HepG2 (cell line): Measurements from ENCODE around the gene CCDC117. TPM values are rescaled to one million over a fixed set of nuclear protein-coding genes. Genes with fewer than 3 reads are reported as not detected.

ENCODE experiments used
- ERF ChIP-seq: IDR thresholded peaks from 2 replicates; pipeline ENCODE4 v1.6.1; 2018; ENCODE audit warnings: missing biosample characterization, missing genetic modification reagents
- KLF9 ChIP-seq: IDR thresholded peaks from 2 replicates; pipeline ENCODE4 v1.6.1; 2016; ENCODE audit warnings: low read depth
- LCORL ChIP-seq, 2 experiments: fragments of 450-650 bp in 1 of 2; sonication (generic) in 1 of 2; formaldehyde crosslinking in 1 of 2; IDR thresholded peaks; 2 replicates each; pipeline versions ENCODE4 v1.5.0 to v1.6.1; 2017 to 2020; ENCODE audit warnings: antibody characterized with exemption in 1 of 2, missing genetic modification reagents in 1 of 2
- POLR2A ChIP-seq, 2 experiments: IDR thresholded peaks; 2 replicates each; pipeline ENCODE4 v1.6.1; 2011; ENCODE audit warnings: low read depth in 2 of 2, low read length in 2 of 2, mild to moderate bottlenecking in 1 of 2, moderate library complexity in 1 of 2; ENCODE audit not compliant: insufficient read depth in 1 of 2
- RCOR2 ChIP-seq: IDR thresholded peaks from 2 replicates; pipeline ENCODE4 v1.6.1; 2016; ENCODE audit warnings: missing biosample characterization, missing genetic modification reagents
- SIN3B ChIP-seq: fragments of 150-350 bp; IDR thresholded peaks from 2 replicates; pipeline ENCODE4 v1.6.1; 2014; ENCODE audit warnings: low read length
- TGIF2 ChIP-seq: IDR thresholded peaks from 2 replicates; pipeline ENCODE4 v1.6.1; 2016; ENCODE audit warnings: control low read depth, missing compliant biosample characterization
- ZKSCAN8 ChIP-seq: IDR thresholded peaks from 2 replicates; pipeline ENCODE4 v1.6.1; 2016; ENCODE audit warnings: borderline replicate concordance, missing genetic modification reagents, missing compliant biosample characterization
- ZNF230 ChIP-seq: sonication (generic); formaldehyde crosslinking; IDR thresholded peaks from 2 replicates; pipeline ENCODE4 v1.4.0; 2020; ENCODE audit warnings: mild to moderate bottlenecking, missing genetic modification reagents
- ZNF317 ChIP-seq: sonication (generic); formaldehyde crosslinking; IDR thresholded peaks from 2 replicates; pipeline ENCODE4 v1.5.0; 2020; ENCODE audit warnings: mild to moderate bottlenecking, missing genetic modification reagents
- ZNF383 ChIP-seq: sonication (generic); formaldehyde crosslinking; IDR thresholded peaks from 2 replicates; pipeline ENCODE4 v1.4.0; 2020; ENCODE audit warnings: missing genetic modification reagents, mild to moderate bottlenecking, borderline replicate concordance
- ZNF768 ChIP-seq: sonication (generic); formaldehyde crosslinking; IDR thresholded peaks from 2 replicates; pipeline ENCODE4 v1.4.0; 2020; ENCODE audit warnings: missing genetic modification reagents
- polyA plus RNA-seq, 8 experiments: library from polyadenylated mRNA; depleted of rRNA in 3 of 8; stranded (reverse) in 7 of 8; unstranded in 1 of 8; fragments of >200 nt; fragmentation: Illumina TruSeq in 4 of 8; extraction: Trizol in 4 of 8; gene quantifications; 2 replicates each; pipeline versions ENCODE4 v1.2.1 to v1.2.3, GENCODE V29; 2011 to 2016; ENCODE audit warnings: low read depth in 4 of 8, missing spikeins in 1 of 8, mixed read lengths in 1 of 8; ENCODE audit not compliant: insufficient read depth in 1 of 8
- total RNA-seq, 5 experiments: library from RNA; depleted of rRNA; stranded (reverse); fragments of >200 nt; fragmentation: Illumina TruSeq; extraction: Trizol; gene quantifications; 2 replicates each; pipeline ENCODE4 v1.2.3, GENCODE V29; 2016; ENCODE audit warnings: low read depth in 1 of 5
- TF ChIP-seq, protein P1 (sequence below): sonication (generic); formaldehyde crosslinking; IDR thresholded peaks from 2 replicates; pipeline ENCODE4 v1.4.0; 2020; ENCODE audit warnings: low read depth, mild to moderate bottlenecking, missing genetic modification reagents
- TF ChIP-seq, protein P2 (sequence below): sonication (generic); formaldehyde crosslinking; IDR thresholded peaks from 2 replicates; pipeline ENCODE4 v1.4.0; 2020; ENCODE audit warnings: missing genetic modification reagents, borderline replicate concordance
- TF ChIP-seq, protein P3 (sequence below): sonication (generic); formaldehyde crosslinking; IDR thresholded peaks from 2 replicates; pipeline ENCODE4 v1.4.0; 2020; ENCODE audit warnings: missing genetic modification reagents
- TF ChIP-seq, protein P4 (sequence below): sonication (generic); formaldehyde crosslinking; IDR thresholded peaks from 2 replicates; pipeline ENCODE4 v1.4.0; 2020; ENCODE audit warnings: mild to moderate bottlenecking, missing genetic modification reagents
- TF ChIP-seq, protein P5 (sequence below): sonication (generic); formaldehyde crosslinking; IDR thresholded peaks from 2 replicates; pipeline ENCODE4 v1.5.1; 2020; ENCODE audit warnings: missing genetic modification reagents, mild to moderate bottlenecking, borderline replicate concordance

The CCDC117 gene
- total and polyA plus RNA-seq, 2 of the 13 experiments (the other 11 are each of a cell fraction or from before 2014, with no cell fraction given), result 12.6 to 34.2 TPM

DNA sequence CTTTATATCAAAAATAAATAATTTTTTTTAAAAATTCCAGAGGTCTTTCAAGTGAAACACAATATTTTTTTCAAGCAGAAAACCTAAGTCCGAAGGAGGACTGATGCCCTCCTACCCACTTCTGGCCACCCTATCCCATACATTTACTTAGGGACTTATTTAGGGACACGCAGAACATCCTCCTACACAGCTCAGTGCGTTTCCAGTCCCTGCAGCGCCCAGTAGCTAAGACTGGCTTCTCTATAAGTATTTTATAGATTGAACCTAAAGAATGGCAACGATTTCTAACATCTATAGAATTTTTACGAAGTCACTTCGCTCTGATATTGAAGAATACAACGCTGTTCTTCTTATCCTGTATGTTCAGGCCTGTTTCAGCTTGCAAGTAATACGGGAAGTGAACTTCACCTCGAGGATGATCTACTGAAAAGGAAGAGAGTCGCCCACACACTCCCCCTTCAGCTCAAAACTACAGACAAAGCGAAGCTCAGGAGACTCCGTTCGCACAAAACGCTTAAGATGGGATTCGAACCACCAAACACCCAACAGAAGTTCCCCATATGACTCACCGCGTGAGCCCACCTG lies 31.2 kb upstream of the CCDC117 start (continued):
- TF ChIP-seq, protein P1, sequence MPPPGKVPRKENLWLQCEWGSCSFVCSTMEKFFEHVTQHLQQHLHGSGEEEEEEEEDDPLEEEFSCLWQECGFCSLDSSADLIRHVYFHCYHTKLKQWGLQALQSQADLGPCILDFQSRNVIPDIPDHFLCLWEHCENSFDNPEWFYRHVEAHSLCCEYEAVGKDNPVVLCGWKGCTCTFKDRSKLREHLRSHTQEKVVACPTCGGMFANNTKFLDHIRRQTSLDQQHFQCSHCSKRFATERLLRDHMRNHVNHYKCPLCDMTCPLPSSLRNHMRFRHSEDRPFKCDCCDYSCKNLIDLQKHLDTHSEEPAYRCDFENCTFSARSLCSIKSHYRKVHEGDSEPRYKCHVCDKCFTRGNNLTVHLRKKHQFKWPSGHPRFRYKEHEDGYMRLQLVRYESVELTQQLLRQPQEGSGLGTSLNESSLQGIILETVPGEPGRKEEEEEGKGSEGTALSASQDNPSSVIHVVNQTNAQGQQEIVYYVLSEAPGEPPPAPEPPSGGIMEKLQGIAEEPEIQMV (CRISPR knock-in tag), result 0 out of 2 replicates have a peak, but pooled peaks have one; percentile 76
- no peak for TF ChIP-seq ZNF317 (CRISPR knock-in tag)
- TF ChIP-seq RCOR2 (CRISPR knock-in tag), result peak; percentile 58; the same call in 1 of the 2 replicates
- TF ChIP-seq POLR2A (IDR thresholded peaks at IDR 0.05; ENCODE audit: insufficient read depth in 1 of 2, low read depth in 2 of 2, low read length in 2 of 2), result peak; percentile 47 to 69; a peak in 2 of 4 replicates
- TF ChIP-seq SIN3B, result no peak
- TF ChIP-seq LCORL (IDR thresholded peaks at IDR 0.05), result no peak
- TF ChIP-seq LCORL (CRISPR knock-in tag; IDR thresholded peaks at IDR 0.05), result 0 out of 2 replicates have a peak, but pooled peaks have one; percentile 4
- TF ChIP-seq, protein P2, sequence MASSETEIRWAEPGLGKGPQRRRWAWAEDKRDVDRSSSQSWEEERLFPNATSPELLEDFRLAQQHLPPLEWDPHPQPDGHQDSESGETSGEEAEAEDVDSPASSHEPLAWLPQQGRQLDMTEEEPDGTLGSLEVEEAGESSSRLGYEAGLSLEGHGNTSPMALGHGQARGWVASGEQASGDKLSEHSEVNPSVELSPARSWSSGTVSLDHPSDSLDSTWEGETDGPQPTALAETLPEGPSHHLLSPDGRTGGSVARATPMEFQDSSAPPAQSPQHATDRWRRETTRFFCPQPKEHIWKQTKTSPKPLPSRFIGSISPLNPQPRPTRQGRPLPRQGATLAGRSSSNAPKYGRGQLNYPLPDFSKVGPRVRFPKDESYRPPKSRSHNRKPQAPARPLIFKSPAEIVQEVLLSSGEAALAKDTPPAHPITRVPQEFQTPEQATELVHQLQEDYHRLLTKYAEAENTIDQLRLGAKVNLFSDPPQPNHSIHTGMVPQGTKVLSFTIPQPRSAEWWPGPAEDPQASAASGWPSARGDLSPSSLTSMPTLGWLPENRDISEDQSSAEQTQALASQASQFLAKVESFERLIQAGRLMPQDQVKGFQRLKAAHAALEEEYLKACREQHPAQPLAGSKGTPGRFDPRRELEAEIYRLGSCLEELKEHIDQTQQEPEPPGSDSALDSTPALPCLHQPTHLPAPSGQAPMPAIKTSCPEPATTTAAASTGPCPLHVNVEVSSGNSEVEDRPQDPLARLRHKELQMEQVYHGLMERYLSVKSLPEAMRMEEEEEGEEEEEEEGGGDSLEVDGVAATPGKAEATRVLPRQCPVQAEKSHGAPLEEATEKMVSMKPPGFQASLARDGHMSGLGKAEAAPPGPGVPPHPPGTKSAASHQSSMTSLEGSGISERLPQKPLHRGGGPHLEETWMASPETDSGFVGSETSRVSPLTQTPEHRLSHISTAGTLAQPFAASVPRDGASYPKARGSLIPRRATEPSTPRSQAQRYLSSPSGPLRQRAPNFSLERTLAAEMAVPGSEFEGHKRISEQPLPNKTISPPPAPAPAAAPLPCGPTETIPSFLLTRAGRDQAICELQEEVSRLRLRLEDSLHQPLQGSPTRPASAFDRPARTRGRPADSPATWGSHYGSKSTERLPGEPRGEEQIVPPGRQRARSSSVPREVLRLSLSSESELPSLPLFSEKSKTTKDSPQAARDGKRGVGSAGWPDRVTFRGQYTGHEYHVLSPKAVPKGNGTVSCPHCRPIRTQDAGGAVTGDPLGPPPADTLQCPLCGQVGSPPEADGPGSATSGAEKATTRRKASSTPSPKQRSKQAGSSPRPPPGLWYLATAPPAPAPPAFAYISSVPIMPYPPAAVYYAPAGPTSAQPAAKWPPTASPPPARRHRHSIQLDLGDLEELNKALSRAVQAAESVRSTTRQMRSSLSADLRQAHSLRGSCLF (CRISPR knock-in tag), result no peak
- TF ChIP-seq ZNF230 (CRISPR knock-in tag), result no peak
- TF ChIP-seq, protein P3, sequence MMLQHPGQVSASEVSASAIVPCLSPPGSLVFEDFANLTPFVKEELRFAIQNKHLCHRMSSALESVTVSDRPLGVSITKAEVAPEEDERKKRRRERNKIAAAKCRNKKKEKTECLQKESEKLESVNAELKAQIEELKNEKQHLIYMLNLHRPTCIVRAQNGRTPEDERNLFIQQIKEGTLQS, result peak; percentile 89
- 0 out of 2 replicates have a peak, but pooled peaks have one; percentile 11 for TF ChIP-seq TGIF2
- 0 out of 2 replicates have a peak, but pooled peaks have one; percentile 66 for TF ChIP-seq ZKSCAN8 (CRISPR knock-in tag)
- TF ChIP-seq KLF9 (CRISPR knock-in tag), result 0 out of 2 replicates have a peak, but pooled peaks have one; percentile 69
- TF ChIP-seq, protein P4, sequence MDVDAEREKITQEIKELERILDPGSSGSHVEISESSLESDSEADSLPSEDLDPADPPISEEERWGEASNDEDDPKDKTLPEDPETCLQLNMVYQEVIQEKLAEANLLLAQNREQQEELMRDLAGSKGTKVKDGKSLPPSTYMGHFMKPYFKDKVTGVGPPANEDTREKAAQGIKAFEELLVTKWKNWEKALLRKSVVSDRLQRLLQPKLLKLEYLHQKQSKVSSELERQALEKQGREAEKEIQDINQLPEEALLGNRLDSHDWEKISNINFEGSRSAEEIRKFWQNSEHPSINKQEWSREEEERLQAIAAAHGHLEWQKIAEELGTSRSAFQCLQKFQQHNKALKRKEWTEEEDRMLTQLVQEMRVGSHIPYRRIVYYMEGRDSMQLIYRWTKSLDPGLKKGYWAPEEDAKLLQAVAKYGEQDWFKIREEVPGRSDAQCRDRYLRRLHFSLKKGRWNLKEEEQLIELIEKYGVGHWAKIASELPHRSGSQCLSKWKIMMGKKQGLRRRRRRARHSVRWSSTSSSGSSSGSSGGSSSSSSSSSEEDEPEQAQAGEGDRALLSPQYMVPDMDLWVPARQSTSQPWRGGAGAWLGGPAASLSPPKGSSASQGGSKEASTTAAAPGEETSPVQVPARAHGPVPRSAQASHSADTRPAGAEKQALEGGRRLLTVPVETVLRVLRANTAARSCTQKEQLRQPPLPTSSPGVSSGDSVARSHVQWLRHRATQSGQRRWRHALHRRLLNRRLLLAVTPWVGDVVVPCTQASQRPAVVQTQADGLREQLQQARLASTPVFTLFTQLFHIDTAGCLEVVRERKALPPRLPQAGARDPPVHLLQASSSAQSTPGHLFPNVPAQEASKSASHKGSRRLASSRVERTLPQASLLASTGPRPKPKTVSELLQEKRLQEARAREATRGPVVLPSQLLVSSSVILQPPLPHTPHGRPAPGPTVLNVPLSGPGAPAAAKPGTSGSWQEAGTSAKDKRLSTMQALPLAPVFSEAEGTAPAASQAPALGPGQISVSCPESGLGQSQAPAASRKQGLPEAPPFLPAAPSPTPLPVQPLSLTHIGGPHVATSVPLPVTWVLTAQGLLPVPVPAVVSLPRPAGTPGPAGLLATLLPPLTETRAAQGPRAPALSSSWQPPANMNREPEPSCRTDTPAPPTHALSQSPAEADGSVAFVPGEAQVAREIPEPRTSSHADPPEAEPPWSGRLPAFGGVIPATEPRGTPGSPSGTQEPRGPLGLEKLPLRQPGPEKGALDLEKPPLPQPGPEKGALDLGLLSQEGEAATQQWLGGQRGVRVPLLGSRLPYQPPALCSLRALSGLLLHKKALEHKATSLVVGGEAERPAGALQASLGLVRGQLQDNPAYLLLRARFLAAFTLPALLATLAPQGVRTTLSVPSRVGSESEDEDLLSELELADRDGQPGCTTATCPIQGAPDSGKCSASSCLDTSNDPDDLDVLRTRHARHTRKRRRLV (CRISPR knock-in tag), result 0 out of 2 replicates have a peak, but pooled peaks have one; percentile 31
- TF ChIP-seq, protein P5, sequence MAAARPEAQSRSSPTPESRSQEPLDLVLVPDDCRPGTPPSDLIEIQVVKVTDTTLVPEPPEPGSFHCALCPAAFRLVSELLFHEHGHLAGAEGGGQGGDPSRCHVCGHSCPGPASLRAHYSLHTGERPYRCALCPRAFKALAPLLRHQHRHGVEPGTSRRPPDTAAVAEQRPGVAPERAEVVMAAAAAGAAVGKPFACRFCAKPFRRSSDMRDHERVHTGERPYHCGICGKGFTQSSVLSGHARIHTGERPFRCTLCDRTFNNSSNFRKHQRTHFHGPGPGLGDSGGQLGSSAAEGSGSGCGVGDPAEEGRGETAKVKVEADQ, result no peak
- no peak for TF ChIP-seq ZNF768 (CRISPR knock-in tag)
- no peak for TF ChIP-seq ZNF383 (CRISPR knock-in tag)
- peak; percentile 62; the same call in 1 of the 2 replicates for TF ChIP-seq ERF
